Adipose tissue (tissue), 3 donors: ENCODE results near the gene UBALD1. TPM values are rescaled to one million over a fixed set of nuclear protein-coding genes. Genes with fewer than 3 reads are reported as not detected.
"Not testable (repeated sequence)": the region's sequence is repeated elsewhere in the genome, so short reads cannot be mapped to it uniquely, and the experiment has no call there.

Experiments
- H3K27ac ChIP-seq: one replicate; pipeline ENCODE4 v1.5.1; 2013; ENCODE audit warnings: low read depth, low read length
- WGBS, 3 donors: extraction: QIAGEN DNeasy Blood & Tissue Kit; methylation state at CpG; one replicate each; pipeline ENCODE4 v1.1.7; 2013; 5-methylcytosine and 5-hydroxymethylcytosine counted together
- polyA plus RNA-seq, 3 donors: library from polyadenylated mRNA; stranded (reverse); fragments of 200-250 nt; gene quantifications; one replicate each; pipeline ENCODE4 v1.2.3, GENCODE V29; 2013
- donor health status: healthy with polysubstance abuse.
- donor health status: Bipolar disorder and iron deficiency.
- donor health status: healthy.

UBALD1 gene
- polyA plus RNA-seq, 3 donors: 12.0 to 34.0 (median 13.2) TPM

DNA sequence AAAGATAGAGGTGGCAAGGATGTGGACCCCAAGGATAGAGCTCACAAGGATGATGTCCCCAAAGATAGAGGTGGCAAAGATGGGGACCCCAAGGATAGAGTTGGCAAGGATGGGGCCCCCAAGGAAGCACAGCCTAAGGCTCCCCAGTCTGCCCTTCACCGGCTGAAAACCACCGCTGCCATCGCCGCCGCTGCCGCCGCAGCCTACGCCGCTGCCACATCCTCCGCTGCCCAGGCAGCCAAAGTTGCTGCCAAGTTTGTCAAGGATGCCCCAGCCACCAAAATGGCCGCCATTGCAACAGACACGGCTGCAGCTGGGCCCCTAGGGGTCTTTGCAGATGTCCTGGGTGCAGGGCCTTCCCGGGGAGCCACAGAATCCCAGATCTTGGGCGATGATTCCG, 38.7 kb downstream of the UBALD1 start:
- WGBS, 3 donors: 94 to 96% (median 96%) methylated on average over 15 of the region's 15 CpGs
- H3K27ac ChIP-seq: no peak overlapping the region

DNA sequence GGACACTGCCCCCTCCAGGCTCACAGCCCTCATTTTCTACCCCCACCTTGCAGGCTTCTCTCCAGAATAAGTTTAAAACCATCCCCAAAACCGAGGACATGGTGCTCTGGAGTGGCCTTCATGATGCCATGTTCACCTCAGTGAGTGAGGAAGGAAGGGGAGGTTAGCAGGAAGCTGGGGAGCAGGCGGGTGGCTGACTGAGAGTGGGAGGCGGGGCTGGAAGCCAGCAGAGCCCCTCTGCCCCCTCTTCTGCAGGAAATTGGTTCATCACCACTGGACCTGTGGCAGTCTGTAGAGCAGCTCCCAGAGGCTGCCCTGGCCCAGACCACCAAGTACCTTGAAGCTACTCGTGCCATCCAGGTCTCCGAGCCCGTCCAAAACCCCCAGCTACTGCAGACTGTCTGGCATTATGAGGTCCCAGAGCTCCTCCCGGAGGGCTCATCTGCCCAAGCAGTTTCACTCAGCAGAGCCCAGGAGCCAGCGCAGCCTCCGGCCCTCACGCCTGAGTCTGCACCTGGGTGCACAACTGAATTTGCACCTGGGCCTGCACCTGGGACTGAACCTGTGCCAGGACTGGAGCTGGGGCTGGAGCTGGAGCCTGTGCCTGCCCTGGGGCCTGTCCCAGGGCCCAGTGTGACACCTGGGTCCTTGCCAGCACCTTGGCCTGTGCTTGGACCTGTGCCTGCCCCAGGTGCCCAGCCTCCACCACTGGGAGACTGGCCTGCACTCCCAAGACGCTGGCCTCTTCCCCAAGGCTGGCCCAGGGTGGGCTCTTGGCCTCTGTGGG, 39.6 kb downstream of the UBALD1 start:
- 61 to 68% (median 62%) methylated on average over 11 of the region's 11 CpGs for WGBS, 3 donors
- no peak overlapping the region for H3K27ac ChIP-seq

DNA sequence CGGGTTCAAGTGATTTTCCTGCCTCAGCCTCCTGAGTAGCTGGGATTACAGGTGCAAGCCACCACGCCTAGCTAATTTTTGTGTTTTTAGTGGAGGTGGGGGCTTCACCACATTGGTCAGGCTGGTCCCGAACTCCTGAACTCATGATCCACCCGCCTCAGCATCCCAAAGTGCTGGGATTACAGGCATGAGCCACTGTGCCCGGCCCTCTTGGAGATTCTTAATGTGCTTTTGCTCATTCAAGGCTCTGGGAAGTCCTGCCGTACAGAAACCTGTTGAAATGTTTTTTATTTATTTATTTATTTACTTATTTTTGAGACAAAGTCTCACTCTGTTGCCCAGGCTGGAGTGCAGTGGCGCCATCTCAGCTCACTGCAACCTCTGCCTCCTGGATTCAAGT, 40.8 kb downstream of the UBALD1 start:
- WGBS, 3 donors: 80 to 83% (median 81%) methylated on average over 7 of the region's 7 CpGs
- not testable (repeated sequence) for H3K27ac ChIP-seq

DNA sequence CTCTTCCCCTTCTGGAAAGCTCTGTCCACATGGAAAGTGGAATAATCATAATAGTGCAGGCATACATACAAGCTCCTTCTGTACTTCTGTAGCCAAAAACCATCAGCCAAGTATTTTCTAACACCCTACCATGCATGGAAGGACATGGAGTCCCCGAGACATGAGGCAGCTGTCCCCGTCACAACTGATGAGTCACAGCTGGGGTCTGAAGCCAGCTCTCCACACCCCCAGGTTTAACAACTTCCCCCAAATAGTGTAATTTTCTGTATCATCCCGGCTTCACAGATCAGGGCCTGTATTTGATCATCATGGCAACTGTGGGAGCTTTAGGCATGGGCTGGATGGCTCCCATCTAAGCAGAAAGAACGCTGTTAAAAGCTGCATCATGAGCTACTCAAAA, 42.0 kb downstream of the UBALD1 start:
- no peak overlapping the region for H3K27ac ChIP-seq
- WGBS, 3 donors: 42 to 63% (median 43%) methylated on average over 4 of the region's 4 CpGs

DNA sequence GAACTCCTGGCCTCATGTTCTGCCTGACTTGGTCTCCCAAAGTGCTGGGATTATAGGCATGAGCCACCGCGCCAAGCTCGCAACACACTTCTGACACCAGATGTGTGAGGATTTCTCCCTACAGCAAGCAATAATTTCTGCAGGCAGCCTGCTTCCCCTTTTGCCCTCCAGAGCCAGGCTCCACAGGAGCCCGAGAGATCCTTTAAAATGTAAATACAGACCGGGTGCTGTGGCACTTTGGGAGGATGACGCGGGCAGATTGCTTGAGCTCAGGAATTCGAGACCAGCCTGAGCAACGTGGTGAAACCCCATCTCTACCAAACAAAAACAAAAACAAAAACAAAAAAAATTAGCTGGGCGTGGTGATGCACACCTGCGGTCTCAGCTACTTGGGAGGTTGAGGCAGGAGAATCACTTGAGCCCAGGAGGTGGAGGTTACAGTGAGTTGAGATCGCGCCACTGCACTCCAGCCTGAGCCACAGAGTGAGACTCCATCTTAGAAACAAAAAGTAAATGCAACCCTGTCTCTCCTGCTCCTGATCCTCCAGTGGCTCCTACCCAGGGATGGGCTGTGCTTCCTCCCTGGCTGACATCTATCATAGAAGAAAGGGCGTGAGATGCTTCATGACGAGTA, 43.9 kb downstream of the UBALD1 start:
- no peak overlapping the region for H3K27ac ChIP-seq
- WGBS, 3 donors: 77 to 90% (median 77%) methylated on average over 15 of the region's 15 CpGs

DNA sequence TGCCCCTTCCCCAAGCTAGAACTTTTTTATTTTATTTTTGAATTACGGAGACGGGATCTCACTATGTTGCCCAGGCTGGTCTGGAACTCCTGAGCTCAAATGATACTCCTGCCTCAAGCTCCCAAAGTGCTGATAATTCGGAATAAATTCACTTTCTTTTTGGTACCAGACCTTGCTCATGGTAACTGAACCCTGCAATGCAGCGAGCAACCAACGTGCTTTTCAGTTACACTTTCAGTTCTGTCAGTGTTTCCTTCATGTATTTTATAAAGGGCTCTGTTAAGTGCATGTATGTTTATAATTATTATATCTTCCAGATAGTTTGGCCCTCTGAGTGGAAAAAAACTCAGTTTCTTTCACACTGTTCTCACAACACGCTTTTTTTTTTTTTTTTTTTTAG, 44.6 kb downstream of the UBALD1 start:
- WGBS, 3 donors: 79 to 84% (median 81%) methylated on average over 6 of the region's 6 CpGs
- H3K27ac ChIP-seq: no peak overlapping the region

DNA sequence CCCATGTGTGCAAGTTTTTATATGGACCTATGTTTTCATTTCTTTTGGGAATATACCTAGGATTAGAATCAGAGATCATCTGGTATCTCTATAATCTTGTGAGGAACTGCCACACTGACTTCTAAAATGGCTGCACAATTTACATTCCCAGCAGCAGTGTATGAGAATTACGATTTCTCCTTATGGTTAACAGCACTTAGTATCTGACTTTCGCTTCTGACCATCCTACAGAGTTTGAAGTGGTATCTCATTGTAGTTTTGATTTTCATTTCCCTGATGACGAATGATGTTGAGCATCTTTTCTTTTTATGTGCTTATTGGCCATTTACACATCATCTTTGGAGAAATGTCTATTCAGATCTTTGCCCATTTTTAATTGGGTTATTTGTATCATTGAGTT, 48.5 kb downstream of the UBALD1 start:
- no peak overlapping the region for H3K27ac ChIP-seq
- WGBS, 3 donors: 81 to 88% (median 86%) methylated on average over 3 of the region's 3 CpGs

DNA sequence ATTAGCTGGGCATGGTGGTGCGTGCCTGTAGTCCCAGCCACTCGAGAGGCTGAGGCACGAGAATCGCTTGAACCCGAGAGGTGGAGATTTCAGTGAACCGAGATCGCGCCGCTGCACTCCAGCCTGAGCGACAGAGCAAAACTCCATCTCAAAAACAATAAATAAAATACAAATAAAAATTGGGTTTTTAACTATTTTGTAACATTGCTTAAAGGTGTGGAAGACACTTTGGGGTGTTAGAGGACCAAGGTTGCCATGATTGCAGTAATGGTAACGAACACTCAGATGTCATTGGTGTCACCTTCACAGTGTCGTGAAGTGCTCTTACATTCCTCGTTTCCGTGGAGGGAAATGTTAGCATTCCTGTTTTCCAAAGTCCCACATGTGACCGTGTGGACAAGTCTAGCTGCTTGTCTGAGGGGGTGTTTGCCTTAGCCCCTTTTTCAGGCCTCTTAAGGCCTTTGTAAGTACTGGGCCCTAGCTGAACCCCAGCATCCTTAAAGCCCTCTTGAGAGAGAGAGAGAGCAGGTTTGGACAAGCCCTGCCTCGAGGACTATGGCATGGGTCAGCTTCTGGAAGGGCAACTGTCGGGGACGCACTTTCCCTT, 49.9 kb downstream of the UBALD1 start:
- 87 to 89% (median 87%) methylated on average over 18 of the region's 18 CpGs for WGBS, 3 donors
- no peak overlapping the region for H3K27ac ChIP-seq

DNA sequence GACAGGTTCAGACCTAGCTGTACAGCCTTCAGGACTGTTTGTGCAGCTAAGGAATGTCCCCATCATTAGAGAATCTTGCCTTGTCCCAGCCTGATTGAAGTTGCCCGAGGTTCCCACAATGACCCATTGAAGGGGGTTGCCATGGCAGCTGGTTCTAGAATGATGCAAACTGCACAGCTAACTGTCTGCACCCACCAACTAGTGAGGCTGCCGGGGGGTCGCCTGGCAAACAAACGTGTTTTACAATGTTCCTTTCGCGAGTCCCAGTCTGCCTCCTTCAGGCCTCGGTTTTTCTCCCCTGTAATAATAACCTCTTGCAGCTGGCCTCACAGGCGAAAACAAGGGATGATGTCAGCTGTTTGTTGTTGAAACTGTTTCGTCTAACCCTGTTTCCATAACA, 53.1 kb downstream of the UBALD1 start:
- H3K27ac ChIP-seq: no peak overlapping the region
- 57 to 72% (median 64%) methylated on average over 9 of the region's 9 CpGs for WGBS, 3 donors

Other genes with a start within 250 kb of the UBALD1 start
- 10 to 100 TPM in 2 of 3 donors, 1 to 10 TPM in 1; 6.0 to 33.9 (median 13.3) TPM for gene VASN, start 243.0 kb downstream of the UBALD1 start, polyA plus RNA-seq
- 10 to 100 TPM; 10.1 to 23.6 (median 18.6) TPM for gene CORO7, start 198.3 kb downstream of the UBALD1 start, polyA plus RNA-seq
- 10 to 100 TPM; 21.6 to 35.5 (median 27.0) TPM for gene DNAJA3, start 189.0 kb downstream of the UBALD1 start, polyA plus RNA-seq
- 10 to 100 TPM; 33.7 to 38.0 (median 36.4) TPM for gene NMRAL1, start 140.3 kb downstream of the UBALD1 start, polyA plus RNA-seq
- gene HMOX2, start 138.5 kb downstream of the UBALD1 start, polyA plus RNA-seq: 10 to 100 TPM; 28.2 to 81.1 (median 45.7) TPM
- 10 to 100 TPM; 13.6 to 17.0 (median 16.1) TPM for gene CDIP1, start 76.1 kb downstream of the UBALD1 start, polyA plus RNA-seq
- gene C16orf96, start 58.5 kb downstream of the UBALD1 start, polyA plus RNA-seq: under 1 TPM in 2 of 3 donors, not detected in 1; 0.01 to 0.21 TPM
- gene MGRN1, start 9.9 kb upstream of the UBALD1 start, polyA plus RNA-seq: 10 to 100 TPM; 15.2 to 31.7 (median 20.1) TPM
- gene NUDT16L1, start 78.7 kb upstream of the UBALD1 start, polyA plus RNA-seq: 10 to 100 TPM; 22.0 to 47.2 (median 31.0) TPM
- gene ANKS3, start 119.4 kb upstream of the UBALD1 start, polyA plus RNA-seq: 10 to 100 TPM; 10.6 to 19.1 (median 11.4) TPM
- gene DNAAF8, start 119.6 kb upstream of the UBALD1 start, polyA plus RNA-seq: under 1 TPM; 0.43 to 0.94 (median 0.90) TPM
- 1 to 10 TPM; 4.3 to 5.4 (median 4.4) TPM for gene ZNF500, start 152.3 kb upstream of the UBALD1 start, polyA plus RNA-seq
- gene SEPTIN12, start 173.5 kb upstream of the UBALD1 start, polyA plus RNA-seq: not detected
- 100 to 1,000 TPM in 1 of 3 donors, 10 to 100 TPM in 1, 1 to 10 TPM in 1; 3.3 to 174 (median 46.3) TPM for gene SMIM22, start 180.5 kb upstream of the UBALD1 start, polyA plus RNA-seq
- 10 to 100 TPM; 10.6 to 19.5 (median 15.9) TPM for gene ROGDI, start 187.7 kb upstream of the UBALD1 start, polyA plus RNA-seq
- 10 to 100 TPM; 20.6 to 45.3 (median 44.4) TPM for gene GLYR1, start 232.4 kb upstream of the UBALD1 start, polyA plus RNA-seq
- 10 to 100 TPM in 2 of 3 donors, 1 to 10 TPM in 1; 7.4 to 15.5 (median 15.4) TPM for gene UBN1, start 232.6 kb upstream of the UBALD1 start, polyA plus RNA-seq